HEK293T (cell line): ENCODE measurements around the gene AMY1C.
"Not testable (repeated sequence)": the region's sequence is repeated elsewhere in the genome, so short reads cannot be mapped to it uniquely, and the experiment has no call there.

Experiments used
- ARNT ChIP-seq: fragments of 450-650 bp; IDR thresholded peaks from 2 replicates; pipeline ENCODE4 v1.6.1; 2017; ENCODE audit warnings: mild to moderate bottlenecking
- BHLHE40 ChIP-seq: fragments of 450-650 bp; IDR thresholded peaks from 2 replicates; pipeline ENCODE4 v1.6.1; 2016; ENCODE audit warnings: mild to moderate bottlenecking, moderate library complexity, borderline replicate concordance
- ELF4 ChIP-seq: fragments of 450-650 bp; IDR thresholded peaks from 2 replicates; pipeline ENCODE4 v1.6.1; 2017; ENCODE audit warnings: antibody characterized with exemption
- FOXA1 ChIP-seq: fragments of 450-650 bp; IDR thresholded peaks from 2 replicates; pipeline ENCODE4 v1.6.1; 2016; ENCODE audit warnings: mild to moderate bottlenecking
- FOXK2 ChIP-seq: fragments of 450-650 bp; IDR thresholded peaks from 2 replicates; pipeline ENCODE4 v1.6.1; 2016; ENCODE audit warnings: mild to moderate bottlenecking
- FOXM1 ChIP-seq: fragments of 450-650 bp; IDR thresholded peaks from 2 replicates; pipeline ENCODE4 v1.6.1; 2017; ENCODE audit warnings: mild to moderate bottlenecking, borderline replicate concordance
- HDGF ChIP-seq: fragments of 450-650 bp; IDR thresholded peaks from 2 replicates; pipeline ENCODE4 v1.6.1; 2017; ENCODE audit warnings: antibody characterized with exemption, borderline replicate concordance
- L3MBTL2 ChIP-seq: fragments of 450-650 bp; conservative IDR thresholded peaks from 2 replicates; pipeline ENCODE4 v1.6.1; 2016; ENCODE audit warnings: mild to moderate bottlenecking
- LEF1 ChIP-seq: fragments of 450-650 bp; IDR thresholded peaks from 2 replicates; pipeline ENCODE4 v1.6.1; 2017; ENCODE audit warnings: mild to moderate bottlenecking, borderline replicate concordance
- NFRKB ChIP-seq: fragments of 450-650 bp; IDR thresholded peaks from 2 replicates; pipeline ENCODE4 v1.6.1; 2016; ENCODE audit warnings: mild to moderate bottlenecking, moderate library complexity
- SP1 ChIP-seq: fragments of 450-650 bp; IDR thresholded peaks from 2 replicates; pipeline ENCODE4 v1.6.1; 2017
- SUZ12 ChIP-seq: fragments of 450-650 bp; IDR thresholded peaks from 2 replicates; pipeline ENCODE4 v1.6.1; 2016; ENCODE audit warnings: mild to moderate bottlenecking
- TARDBP ChIP-seq: fragments of 450-650 bp; IDR thresholded peaks from 2 replicates; pipeline ENCODE4 v1.6.1; 2016
- ZNF384 ChIP-seq: fragments of 450-650 bp; IDR thresholded peaks from 2 replicates; pipeline ENCODE4 v1.6.1; 2016

- TF ChIP-seq TARDBP, SUZ12, ELF4, NFRKB, FOXA1, HDGF, FOXM1, SP1, L3MBTL2, BHLHE40, ARNT, FOXK2, ZNF384, LEF1: not testable (repeated sequence)
Observed at GRCh38 chr1:103707670-103708069, 42.0 kb upstream of the AMY1C start.
